Karpas-422 (cell line): ENCODE results near the gene SGSM2. TPM values are rescaled to one million over a fixed set of nuclear protein-coding genes. Genes with fewer than 3 reads are reported as not detected.

Experiments used
- DNase-seq: peaks from one replicate; pipeline ENCODE4 v3.0.0-alpha.2; 2015
- H2AFZ ChIP-seq: fragments of 200-600 bp; sonication (generic); 2 replicates; pipeline ENCODE4 v1.6.1; 2014; ENCODE audit warnings: antibody characterized with exemption, low read length, mixed read lengths
- H3K27ac ChIP-seq: fragments of 200-600 bp; sonication (generic); 2 replicates; pipeline ENCODE4 v1.5.1; 2014; ENCODE audit warnings: mild to moderate bottlenecking, low read length, moderate library complexity
- H3K27me3 ChIP-seq: fragments of 200-600 bp; sonication (generic); 2 replicates; pipeline ENCODE4 v1.6.1; 2014; ENCODE audit warnings: low read length, mixed read lengths
- H3K36me3 ChIP-seq: fragments of 200-600 bp; sonication (generic); 2 replicates; pipeline ENCODE4 v1.6.1; 2014; ENCODE audit warnings: low read length, mixed read lengths; ENCODE audit not compliant: insufficient read depth
- H3K4me1 ChIP-seq: fragments of 200-600 bp; sonication (generic); 2 replicates; pipeline ENCODE4 v1.6.1; 2014; ENCODE audit warnings: mild to moderate bottlenecking, low read length, mixed read lengths
- H3K4me2 ChIP-seq: fragments of 200-600 bp; sonication (generic); 2 replicates; pipeline ENCODE4 v1.6.1; 2014; ENCODE audit warnings: low read length, low read depth, mild to moderate bottlenecking; ENCODE audit not compliant: poor library complexity, severe bottlenecking
- H3K4me3 ChIP-seq: fragments of 200-600 bp; sonication (generic); 2 replicates; pipeline ENCODE4 v1.5.1; 2014; ENCODE audit warnings: mild to moderate bottlenecking, antibody characterized with exemption, low read length, mixed read lengths
- H3K79me2 ChIP-seq: fragments of 200-600 bp; sonication (generic); 2 replicates; pipeline ENCODE4 v1.6.1; 2014; ENCODE audit warnings: mild to moderate bottlenecking, low read length, mixed read lengths
- H3K9ac ChIP-seq: fragments of 200-600 bp; sonication (generic); 2 replicates; pipeline ENCODE4 v1.6.0; 2014; ENCODE audit warnings: low read length
- H3K9me2 ChIP-seq: fragments of 200-600 bp; sonication (generic), shearing (Covaris generic); replicated peaks from 2 replicates; pipeline ENCODE4 v1.6.0; 2014; ENCODE audit warnings: mild to moderate bottlenecking, low read length, moderate library complexity; ENCODE audit not compliant: insufficient read depth
- H3K9me3 ChIP-seq: fragments of 300-700, 200-600 bp; sonication (generic); 2 replicates; pipeline ENCODE4 v1.6.1; 2014; ENCODE audit warnings: low read length, mixed read lengths
- H4K20me1 ChIP-seq: fragments of 200-600 bp; sonication (generic); 2 replicates; pipeline ENCODE4 v1.6.1; 2014; ENCODE audit warnings: mild to moderate bottlenecking, antibody characterized with exemption, low read length, low read depth; ENCODE audit not compliant: insufficient read depth
- total RNA-seq: library from RNA; depleted of rRNA; stranded (reverse); fragments of >200 nt; shearing (Covaris generic); gene quantifications from 2 replicates; pipeline ENCODE4 v1.2.3, GENCODE V29; 2014; ENCODE audit warnings: low replicate concordance

The SGSM2 gene
- total RNA-seq, 1 experiment from 2014 or later = 64.0 TPM

GRCh38 chr17:2362416-2362815, 25.1 kb downstream of the SGSM2 start:
- no peaks in the 10 kb centered on the region for H3K27me3 ChIP-seq
- H3K9me3 ChIP-seq = no peaks in the 10 kb centered on the region
- H3K4me2 ChIP-seq = no peak overlapping the region
- H3K4me3 ChIP-seq = no peak overlapping the region
- H4K20me1 ChIP-seq = no peaks in the 10 kb centered on the region
- no peak overlapping the region for H3K9ac ChIP-seq
- H3K9me2 ChIP-seq = no peaks in the 10 kb centered on the region
- no peak for DNase-seq
- no peaks in the 10 kb centered on the region for H3K4me1 ChIP-seq
- peaks cover 5% of the 10 kb centered on the region; the same call in 1 of the 2 replicates for H3K79me2 ChIP-seq
- no peak overlapping the region for H2AFZ ChIP-seq
- no peak overlapping the region for H3K27ac ChIP-seq
- H3K36me3 ChIP-seq = no peaks in the 10 kb centered on the region

- Histone ChIP-seq H3K79me2 (peaks cover 4% of the 10 kb centered on the region; the same call in 1 of the 2 replicates), H4K20me1 (no peaks in the 10 kb centered on the region), H3K4me2 (no peak overlapping the region), H3K4me1 (no peaks in the 10 kb centered on the region), H3K4me3 (no peak overlapping the region), H3K36me3 (no peaks in the 10 kb centered on the region), H3K9me3 (no peaks in the 10 kb centered on the region), H3K9me2 (no peaks in the 10 kb centered on the region), H2AFZ (no peak overlapping the region), H3K9ac (no peak overlapping the region), H3K27me3 (no peaks in the 10 kb centered on the region), H3K27ac (no peak overlapping the region)
- DNase-seq = no peak
Observed at GRCh38 chr17:2362881-2363280, 25.6 kb downstream of the SGSM2 start.

GRCh38 chr17:2363318-2363717, 26.0 kb downstream of the SGSM2 start:
- H3K9ac ChIP-seq = no peak overlapping the region
- H3K9me3 ChIP-seq = no peaks in the 10 kb centered on the region
- no peaks in the 10 kb centered on the region for H3K4me1 ChIP-seq
- no peaks in the 10 kb centered on the region for H3K79me2 ChIP-seq
- H3K27me3 ChIP-seq = no peaks in the 10 kb centered on the region
- H3K27ac ChIP-seq = no peak overlapping the region
- H3K9me2 ChIP-seq = no peaks in the 10 kb centered on the region
- no peak for DNase-seq
- no peaks in the 10 kb centered on the region for H3K36me3 ChIP-seq
- H4K20me1 ChIP-seq = no peaks in the 10 kb centered on the region
- no peak overlapping the region for H2AFZ ChIP-seq
- no peak overlapping the region for H3K4me3 ChIP-seq
- H3K4me2 ChIP-seq = no peak overlapping the region

GRCh38 chr17:2363851-2364762, 26.8 kb downstream of the SGSM2 start:
- H2AFZ ChIP-seq = no peak overlapping the region
- no peak for DNase-seq
- H3K27me3 ChIP-seq = no peaks in the 10 kb centered on the region
- no peak overlapping the region for H3K27ac ChIP-seq
- no peaks in the 10 kb centered on the region for H3K9me2 ChIP-seq
- H3K4me1 ChIP-seq = no peaks in the 10 kb centered on the region
- no peak overlapping the region for H3K4me2 ChIP-seq
- H3K36me3 ChIP-seq = no peaks in the 10 kb centered on the region
- H4K20me1 ChIP-seq = no peaks in the 10 kb centered on the region
- no peak overlapping the region for H3K4me3 ChIP-seq
- H3K9ac ChIP-seq = no peak overlapping the region
- H3K79me2 ChIP-seq = no peaks in the 10 kb centered on the region
- H3K9me3 ChIP-seq = no peaks in the 10 kb centered on the region

- Histone ChIP-seq H3K79me2 (no peaks in the 10 kb centered on the region), H3K4me3 (no peak overlapping the region), H3K9me2 (no peaks in the 10 kb centered on the region), H2AFZ (no peak overlapping the region), H3K9me3 (no peaks in the 10 kb centered on the region), H3K36me3 (no peaks in the 10 kb centered on the region), H3K27me3 (no peaks in the 10 kb centered on the region), H4K20me1 (no peaks in the 10 kb centered on the region), H3K4me1 (no peaks in the 10 kb centered on the region), H3K27ac (no peak overlapping the region), H3K9ac (no peak overlapping the region), H3K4me2 (no peak overlapping the region)
- DNase-seq = no peak
Observed at GRCh38 chr17:2364763-2365116, 27.4 kb downstream of the SGSM2 start.

GRCh38 chr17:2365132-2365531, 27.8 kb downstream of the SGSM2 start:
- no peaks in the 10 kb centered on the region for H3K36me3 ChIP-seq
- no peaks in the 10 kb centered on the region for H3K9me2 ChIP-seq
- H3K4me3 ChIP-seq = no peak overlapping the region
- H3K27ac ChIP-seq = no peak overlapping the region
- no peak overlapping the region for H3K4me2 ChIP-seq
- DNase-seq = no peak
- H3K9ac ChIP-seq = no peak overlapping the region
- no peak overlapping the region for H2AFZ ChIP-seq
- no peaks in the 10 kb centered on the region for H3K27me3 ChIP-seq
- H3K4me1 ChIP-seq = no peaks in the 10 kb centered on the region
- H3K9me3 ChIP-seq = no peaks in the 10 kb centered on the region
- no peaks in the 10 kb centered on the region for H3K79me2 ChIP-seq
- no peaks in the 10 kb centered on the region for H4K20me1 ChIP-seq

- H3K36me3 ChIP-seq = no peaks in the 10 kb centered on the region
- H4K20me1 ChIP-seq = no peaks in the 10 kb centered on the region
- H3K27me3 ChIP-seq = no peaks in the 10 kb centered on the region
- H2AFZ ChIP-seq = no peak overlapping the region
- H3K4me3 ChIP-seq = no peak overlapping the region
- H3K79me2 ChIP-seq = no peaks in the 10 kb centered on the region
- H3K9ac ChIP-seq = no peak overlapping the region
- no peak for DNase-seq
- H3K9me3 ChIP-seq = no peaks in the 10 kb centered on the region
- H3K4me2 ChIP-seq = no peak overlapping the region
- H3K4me1 ChIP-seq = no peaks in the 10 kb centered on the region
- no peaks in the 10 kb centered on the region for H3K9me2 ChIP-seq
- no peak overlapping the region for H3K27ac ChIP-seq
Observed at GRCh38 chr17:2366747-2367494, 29.6 kb downstream of the SGSM2 start.

- Histone ChIP-seq H3K4me3 (no peak overlapping the region), H3K9ac (no peak overlapping the region), H3K4me2 (no peak overlapping the region), H3K36me3 (no peaks in the 10 kb centered on the region), H3K27me3 (no peaks in the 10 kb centered on the region), H3K9me3 (no peaks in the 10 kb centered on the region), H3K79me2 (no peaks in the 10 kb centered on the region), H4K20me1 (no peaks in the 10 kb centered on the region), H3K9me2 (no peaks in the 10 kb centered on the region), H2AFZ (no peak overlapping the region), H3K4me1 (no peaks in the 10 kb centered on the region), H3K27ac (no peak overlapping the region)
- DNase-seq = no peak
Observed at GRCh38 chr17:2368359-2368758, 31.1 kb downstream of the SGSM2 start.
